ENCODE measurements around the gene COQ10A.

The COQ10A gene

DNA sequence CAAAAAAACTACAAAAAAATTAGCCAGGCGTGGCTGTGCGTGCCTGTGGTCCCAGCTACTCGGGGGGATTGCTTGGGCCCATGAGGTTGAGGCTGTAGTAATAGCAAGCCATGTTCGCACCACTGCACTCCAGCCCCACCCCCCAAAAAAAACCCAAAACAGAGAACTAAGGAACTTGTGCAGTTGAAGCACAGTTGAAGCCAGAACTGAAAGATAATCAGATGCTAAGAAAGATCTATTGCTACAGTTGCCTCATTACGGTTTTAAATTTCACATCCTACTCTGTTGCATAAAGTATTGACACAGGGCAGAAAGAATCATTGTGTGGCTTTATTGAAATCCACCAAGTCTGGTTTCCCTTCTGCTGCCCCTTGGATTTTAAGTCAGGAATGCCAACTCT, 29.6 kb downstream of the COQ10A start:
- TF ChIP-seq TEAD4 (IDR thresholded peaks at IDR 0.05), result no peak
- TF ChIP-seq ZBTB7A (IDR thresholded peaks at IDR 0.05; ENCODE audit: low read depth), result no peak
- TF ChIP-seq TCF12 (IDR thresholded peaks at IDR 0.05; ENCODE audit: low read depth), result no peak
- TF ChIP-seq, protein P1, sequence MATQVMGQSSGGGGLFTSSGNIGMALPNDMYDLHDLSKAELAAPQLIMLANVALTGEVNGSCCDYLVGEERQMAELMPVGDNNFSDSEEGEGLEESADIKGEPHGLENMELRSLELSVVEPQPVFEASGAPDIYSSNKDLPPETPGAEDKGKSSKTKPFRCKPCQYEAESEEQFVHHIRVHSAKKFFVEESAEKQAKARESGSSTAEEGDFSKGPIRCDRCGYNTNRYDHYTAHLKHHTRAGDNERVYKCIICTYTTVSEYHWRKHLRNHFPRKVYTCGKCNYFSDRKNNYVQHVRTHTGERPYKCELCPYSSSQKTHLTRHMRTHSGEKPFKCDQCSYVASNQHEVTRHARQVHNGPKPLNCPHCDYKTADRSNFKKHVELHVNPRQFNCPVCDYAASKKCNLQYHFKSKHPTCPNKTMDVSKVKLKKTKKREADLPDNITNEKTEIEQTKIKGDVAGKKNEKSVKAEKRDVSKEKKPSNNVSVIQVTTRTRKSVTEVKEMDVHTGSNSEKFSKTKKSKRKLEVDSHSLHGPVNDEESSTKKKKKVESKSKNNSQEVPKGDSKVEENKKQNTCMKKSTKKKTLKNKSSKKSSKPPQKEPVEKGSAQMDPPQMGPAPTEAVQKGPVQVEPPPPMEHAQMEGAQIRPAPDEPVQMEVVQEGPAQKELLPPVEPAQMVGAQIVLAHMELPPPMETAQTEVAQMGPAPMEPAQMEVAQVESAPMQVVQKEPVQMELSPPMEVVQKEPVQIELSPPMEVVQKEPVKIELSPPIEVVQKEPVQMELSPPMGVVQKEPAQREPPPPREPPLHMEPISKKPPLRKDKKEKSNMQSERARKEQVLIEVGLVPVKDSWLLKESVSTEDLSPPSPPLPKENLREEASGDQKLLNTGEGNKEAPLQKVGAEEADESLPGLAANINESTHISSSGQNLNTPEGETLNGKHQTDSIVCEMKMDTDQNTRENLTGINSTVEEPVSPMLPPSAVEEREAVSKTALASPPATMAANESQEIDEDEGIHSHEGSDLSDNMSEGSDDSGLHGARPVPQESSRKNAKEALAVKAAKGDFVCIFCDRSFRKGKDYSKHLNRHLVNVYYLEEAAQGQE (IDR thresholded peaks at IDR 0.05; ENCODE audit: low read depth), result no peak
- TF ChIP-seq EGR1 (IDR thresholded peaks at IDR 0.05), result no peak
- TF ChIP-seq NFIC (IDR thresholded peaks at IDR 0.05), result no peak
- TF ChIP-seq RAD21 (IDR thresholded peaks at IDR 0.05; ENCODE audit: low read depth), result no peak
- TF ChIP-seq, protein P2, sequence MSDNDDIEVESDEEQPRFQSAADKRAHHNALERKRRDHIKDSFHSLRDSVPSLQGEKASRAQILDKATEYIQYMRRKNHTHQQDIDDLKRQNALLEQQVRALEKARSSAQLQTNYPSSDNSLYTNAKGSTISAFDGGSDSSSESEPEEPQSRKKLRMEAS (IDR thresholded peaks at IDR 0.05), result no peak
- no peak for TF ChIP-seq CREB1 (IDR thresholded peaks at IDR 0.05; ENCODE audit: low read depth)
- TF ChIP-seq EP300 (IDR thresholded peaks at IDR 0.05; ENCODE audit: borderline replicate concordance), result no peak
- no peak for TF ChIP-seq YY1 (IDR thresholded peaks at IDR 0.05; ENCODE audit: low read depth)
- TF ChIP-seq CEBPB (IDR thresholded peaks at IDR 0.05), result no peak
- TF ChIP-seq, protein P3, sequence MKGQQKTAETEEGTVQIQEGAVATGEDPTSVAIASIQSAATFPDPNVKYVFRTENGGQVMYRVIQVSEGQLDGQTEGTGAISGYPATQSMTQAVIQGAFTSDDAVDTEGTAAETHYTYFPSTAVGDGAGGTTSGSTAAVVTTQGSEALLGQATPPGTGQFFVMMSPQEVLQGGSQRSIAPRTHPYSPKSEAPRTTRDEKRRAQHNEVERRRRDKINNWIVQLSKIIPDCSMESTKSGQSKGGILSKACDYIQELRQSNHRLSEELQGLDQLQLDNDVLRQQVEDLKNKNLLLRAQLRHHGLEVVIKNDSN (IDR thresholded peaks at IDR 0.05), result no peak
- TF ChIP-seq FOXM1 (IDR thresholded peaks at IDR 0.05; ENCODE audit: borderline replicate concordance, low read depth), result no peak
- TF ChIP-seq TAF1 (IDR thresholded peaks at IDR 0.05; ENCODE audit: low read depth), result no peak

DNA sequence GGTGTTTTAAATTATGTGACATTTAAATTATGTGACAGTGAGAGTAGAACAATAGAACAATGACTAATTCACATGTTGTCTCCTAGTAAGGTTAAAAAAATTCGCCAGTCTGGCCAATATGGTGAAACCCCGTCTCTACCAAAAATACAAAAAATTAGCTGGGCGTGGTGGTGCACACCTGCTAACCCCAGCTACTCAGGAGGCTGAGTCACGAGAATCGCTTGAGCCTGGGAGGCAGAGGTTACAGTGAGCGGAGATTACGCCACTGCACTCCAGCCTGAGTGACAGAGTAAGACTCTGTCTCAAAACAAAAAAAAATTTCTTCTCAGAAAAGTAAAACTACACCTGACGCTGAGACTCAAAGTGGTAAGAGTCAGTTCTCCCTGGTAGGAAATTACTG, 30.7 kb downstream of the COQ10A start:
- TF ChIP-seq, protein P1 (IDR thresholded peaks at IDR 0.05; ENCODE audit: low read depth), result no peak
- TF ChIP-seq CEBPB (IDR thresholded peaks at IDR 0.05) (no peak), EGR1 (IDR thresholded peaks at IDR 0.05) (no peak), TCF12 (IDR thresholded peaks at IDR 0.05; ENCODE audit: low read depth) (no peak), EP300 (IDR thresholded peaks at IDR 0.05; ENCODE audit: borderline replicate concordance) (no peak), FOXM1 (IDR thresholded peaks at IDR 0.05; ENCODE audit: borderline replicate concordance, low read depth) (no peak), RAD21 (IDR thresholded peaks at IDR 0.05; ENCODE audit: low read depth) (no peak), YY1 (IDR thresholded peaks at IDR 0.05; ENCODE audit: low read depth) (no peak), TEAD4 (IDR thresholded peaks at IDR 0.05) (no peak), ZBTB7A (IDR thresholded peaks at IDR 0.05; ENCODE audit: low read depth) (no peak), TAF1 (IDR thresholded peaks at IDR 0.05; ENCODE audit: low read depth) (no peak), NFIC (IDR thresholded peaks at IDR 0.05) (no peak), CREB1 (IDR thresholded peaks at IDR 0.05; ENCODE audit: low read depth) (no peak)
- TF ChIP-seq, protein P2 (IDR thresholded peaks at IDR 0.05), result no peak
- TF ChIP-seq, protein P3 (IDR thresholded peaks at IDR 0.05), result no peak

DNA sequence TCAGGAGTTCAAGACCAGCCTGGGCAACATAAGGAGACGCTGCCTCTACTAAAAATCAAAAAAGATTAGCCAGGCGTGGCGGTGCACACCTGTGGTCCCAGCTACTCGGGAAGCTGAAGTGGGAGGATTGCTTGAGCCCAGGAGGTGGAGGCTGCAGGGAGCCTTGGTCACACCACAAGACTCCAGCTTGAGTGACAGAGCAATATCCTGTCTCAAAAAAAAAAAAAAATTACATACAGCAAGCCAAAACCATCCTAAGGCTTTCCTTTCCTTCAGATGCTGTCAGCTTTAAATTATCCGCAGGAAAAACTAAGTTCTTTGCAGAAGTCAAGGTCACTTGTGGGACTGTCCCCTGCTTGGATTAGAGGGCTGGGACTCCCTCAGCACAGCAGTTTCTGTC, 32.1 kb downstream of the COQ10A start:
- TF ChIP-seq EP300 (IDR thresholded peaks at IDR 0.05; ENCODE audit: borderline replicate concordance), result no peak
- TF ChIP-seq EGR1 (IDR thresholded peaks at IDR 0.05), result no peak
- TF ChIP-seq, protein P2 (IDR thresholded peaks at IDR 0.05), result no peak
- no peak for TF ChIP-seq TEAD4 (IDR thresholded peaks at IDR 0.05)
- no peak for TF ChIP-seq RAD21 (IDR thresholded peaks at IDR 0.05; ENCODE audit: low read depth)
- no peak for TF ChIP-seq NFIC (IDR thresholded peaks at IDR 0.05)
- no peak for TF ChIP-seq TCF12 (IDR thresholded peaks at IDR 0.05; ENCODE audit: low read depth)
- TF ChIP-seq TAF1 (IDR thresholded peaks at IDR 0.05; ENCODE audit: low read depth), result no peak
- TF ChIP-seq, protein P3 (IDR thresholded peaks at IDR 0.05), result no peak
- no peak for TF ChIP-seq CREB1 (IDR thresholded peaks at IDR 0.05; ENCODE audit: low read depth)
- TF ChIP-seq ZBTB7A (IDR thresholded peaks at IDR 0.05; ENCODE audit: low read depth), result no peak
- TF ChIP-seq, protein P1 (IDR thresholded peaks at IDR 0.05; ENCODE audit: low read depth), result no peak
- no peak for TF ChIP-seq FOXM1 (IDR thresholded peaks at IDR 0.05; ENCODE audit: borderline replicate concordance, low read depth)

Measured in Ishikawa (cell line).